ENCODE data around the gene HNRNPA0.

DNA sequence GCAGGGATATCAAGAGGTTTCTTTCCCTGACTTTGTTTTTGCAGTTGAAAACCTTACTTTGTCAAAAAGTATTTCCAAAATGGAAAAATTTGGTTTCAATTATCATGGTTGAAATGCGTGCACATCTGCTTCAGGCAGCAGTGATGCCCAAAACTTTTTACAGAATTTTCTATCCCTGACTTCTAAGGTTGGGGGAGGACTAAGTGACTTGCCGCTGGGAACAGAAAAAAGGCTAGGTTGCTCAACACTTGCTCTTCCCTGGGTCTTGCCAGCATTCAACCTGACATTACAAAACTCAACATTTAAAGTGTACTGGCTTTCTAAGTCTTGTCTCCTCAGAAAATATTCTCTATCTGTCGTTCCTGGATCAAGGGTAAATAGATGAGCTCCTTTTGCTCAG is 23.0 kb downstream of the HNRNPA0 start:
- TF ChIP-seq, protein P1, sequence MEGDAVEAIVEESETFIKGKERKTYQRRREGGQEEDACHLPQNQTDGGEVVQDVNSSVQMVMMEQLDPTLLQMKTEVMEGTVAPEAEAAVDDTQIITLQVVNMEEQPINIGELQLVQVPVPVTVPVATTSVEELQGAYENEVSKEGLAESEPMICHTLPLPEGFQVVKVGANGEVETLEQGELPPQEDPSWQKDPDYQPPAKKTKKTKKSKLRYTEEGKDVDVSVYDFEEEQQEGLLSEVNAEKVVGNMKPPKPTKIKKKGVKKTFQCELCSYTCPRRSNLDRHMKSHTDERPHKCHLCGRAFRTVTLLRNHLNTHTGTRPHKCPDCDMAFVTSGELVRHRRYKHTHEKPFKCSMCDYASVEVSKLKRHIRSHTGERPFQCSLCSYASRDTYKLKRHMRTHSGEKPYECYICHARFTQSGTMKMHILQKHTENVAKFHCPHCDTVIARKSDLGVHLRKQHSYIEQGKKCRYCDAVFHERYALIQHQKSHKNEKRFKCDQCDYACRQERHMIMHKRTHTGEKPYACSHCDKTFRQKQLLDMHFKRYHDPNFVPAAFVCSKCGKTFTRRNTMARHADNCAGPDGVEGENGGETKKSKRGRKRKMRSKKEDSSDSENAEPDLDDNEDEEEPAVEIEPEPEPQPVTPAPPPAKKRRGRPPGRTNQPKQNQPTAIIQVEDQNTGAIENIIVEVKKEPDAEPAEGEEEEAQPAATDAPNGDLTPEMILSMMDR (IDR thresholded peaks at IDR 0.05) = no peak
- TF ChIP-seq POLR2AphosphoS5 (IDR thresholded peaks at IDR 0.05; ENCODE audit: low read depth, low read length) = no peak
- TF ChIP-seq, protein P2, sequence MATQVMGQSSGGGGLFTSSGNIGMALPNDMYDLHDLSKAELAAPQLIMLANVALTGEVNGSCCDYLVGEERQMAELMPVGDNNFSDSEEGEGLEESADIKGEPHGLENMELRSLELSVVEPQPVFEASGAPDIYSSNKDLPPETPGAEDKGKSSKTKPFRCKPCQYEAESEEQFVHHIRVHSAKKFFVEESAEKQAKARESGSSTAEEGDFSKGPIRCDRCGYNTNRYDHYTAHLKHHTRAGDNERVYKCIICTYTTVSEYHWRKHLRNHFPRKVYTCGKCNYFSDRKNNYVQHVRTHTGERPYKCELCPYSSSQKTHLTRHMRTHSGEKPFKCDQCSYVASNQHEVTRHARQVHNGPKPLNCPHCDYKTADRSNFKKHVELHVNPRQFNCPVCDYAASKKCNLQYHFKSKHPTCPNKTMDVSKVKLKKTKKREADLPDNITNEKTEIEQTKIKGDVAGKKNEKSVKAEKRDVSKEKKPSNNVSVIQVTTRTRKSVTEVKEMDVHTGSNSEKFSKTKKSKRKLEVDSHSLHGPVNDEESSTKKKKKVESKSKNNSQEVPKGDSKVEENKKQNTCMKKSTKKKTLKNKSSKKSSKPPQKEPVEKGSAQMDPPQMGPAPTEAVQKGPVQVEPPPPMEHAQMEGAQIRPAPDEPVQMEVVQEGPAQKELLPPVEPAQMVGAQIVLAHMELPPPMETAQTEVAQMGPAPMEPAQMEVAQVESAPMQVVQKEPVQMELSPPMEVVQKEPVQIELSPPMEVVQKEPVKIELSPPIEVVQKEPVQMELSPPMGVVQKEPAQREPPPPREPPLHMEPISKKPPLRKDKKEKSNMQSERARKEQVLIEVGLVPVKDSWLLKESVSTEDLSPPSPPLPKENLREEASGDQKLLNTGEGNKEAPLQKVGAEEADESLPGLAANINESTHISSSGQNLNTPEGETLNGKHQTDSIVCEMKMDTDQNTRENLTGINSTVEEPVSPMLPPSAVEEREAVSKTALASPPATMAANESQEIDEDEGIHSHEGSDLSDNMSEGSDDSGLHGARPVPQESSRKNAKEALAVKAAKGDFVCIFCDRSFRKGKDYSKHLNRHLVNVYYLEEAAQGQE (IDR thresholded peaks at IDR 0.05; ENCODE audit: insufficient read depth in 1 of 2, low read depth in 2 of 2, low read length in 1 of 2) = no peak
- TF ChIP-seq SIN3A (IDR thresholded peaks at IDR 0.05; ENCODE audit: borderline replicate concordance, insufficient read depth, low read depth, low read length) = no peak
- no peak for TF ChIP-seq TCF7L2 (IDR thresholded peaks at IDR 0.05; ENCODE audit: low read depth, low read length)

Measured in Panc1 (cell line).